ENCODE data around the gene DHX16. TPM values are rescaled to one million over a fixed set of nuclear protein-coding genes. Genes with fewer than 3 reads are reported as not detected.

Gene DHX16
- polyA plus RNA-seq, 3 donors = 16.4 to 70.1 (median 19.0) TPM

DNA sequence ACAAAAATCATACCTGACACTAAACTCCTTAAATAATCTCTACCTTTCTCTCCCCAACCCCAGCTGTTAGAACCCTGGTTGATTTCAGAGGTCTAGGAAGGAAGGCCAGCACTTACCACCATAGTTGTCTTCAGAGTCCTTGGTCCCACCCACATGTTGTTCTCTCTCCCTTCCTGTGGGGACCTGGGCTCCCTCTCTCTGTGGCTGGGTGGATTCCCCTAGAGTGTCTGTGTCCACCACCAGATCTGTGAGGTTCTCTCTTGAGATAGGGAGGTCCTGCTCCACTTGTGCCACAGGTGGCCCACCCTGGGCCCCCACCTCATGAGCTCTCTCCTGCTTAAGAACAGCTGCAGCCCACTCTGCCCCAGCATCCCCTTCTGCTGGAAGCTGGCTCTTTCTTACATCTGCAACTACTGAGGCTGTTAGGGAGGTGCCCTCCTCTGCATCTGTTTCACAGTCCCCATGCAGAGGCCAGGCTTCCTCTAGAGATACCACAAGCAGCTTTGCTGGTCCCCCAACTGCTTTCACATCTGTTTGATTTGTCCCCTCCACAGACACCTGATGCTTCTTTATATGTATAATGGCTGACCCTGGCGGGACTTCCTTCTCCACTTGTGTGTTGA lies 39.1 kb upstream of the DHX16 start:
- no peak for DNase-seq
- H3K4me1 ChIP-seq (ENCODE audit: control insufficient read depth in 1 of 2, insufficient read depth in 2 of 2, low read length in 2 of 2) = peaks cover 6 to 8% of the 10 kb centered on the region in 2 donors
- H3K9ac ChIP-seq (ENCODE audit: insufficient read depth, low read length, poor library complexity, severe bottlenecking) = no peak overlapping the region
- no peak overlapping the region for H3K4me3 Mint-ChIP-seq
- peaks cover 5% of the 10 kb centered on the region for H3K4me1 Mint-ChIP-seq
- peaks cover 21 to 59% of the 10 kb centered on the region in 2 donors for H3K36me3 ChIP-seq (replicated peaks in 1 of 2; ENCODE audit: control insufficient read depth in 1 of 2, insufficient read depth in 2 of 2, low read length in 2 of 2)
- no peaks in the 10 kb centered on the region for H3K9me3 Mint-ChIP-seq
- peaks cover 53 to 62% of the 10 kb centered on the region in 2 donors for H3K36me3 Mint-ChIP-seq
- H3K27ac ChIP-seq (ENCODE audit: low read depth in 1 of 2, low read length in 2 of 2) = no peak overlapping the region
- TF ChIP-seq, protein P1, sequence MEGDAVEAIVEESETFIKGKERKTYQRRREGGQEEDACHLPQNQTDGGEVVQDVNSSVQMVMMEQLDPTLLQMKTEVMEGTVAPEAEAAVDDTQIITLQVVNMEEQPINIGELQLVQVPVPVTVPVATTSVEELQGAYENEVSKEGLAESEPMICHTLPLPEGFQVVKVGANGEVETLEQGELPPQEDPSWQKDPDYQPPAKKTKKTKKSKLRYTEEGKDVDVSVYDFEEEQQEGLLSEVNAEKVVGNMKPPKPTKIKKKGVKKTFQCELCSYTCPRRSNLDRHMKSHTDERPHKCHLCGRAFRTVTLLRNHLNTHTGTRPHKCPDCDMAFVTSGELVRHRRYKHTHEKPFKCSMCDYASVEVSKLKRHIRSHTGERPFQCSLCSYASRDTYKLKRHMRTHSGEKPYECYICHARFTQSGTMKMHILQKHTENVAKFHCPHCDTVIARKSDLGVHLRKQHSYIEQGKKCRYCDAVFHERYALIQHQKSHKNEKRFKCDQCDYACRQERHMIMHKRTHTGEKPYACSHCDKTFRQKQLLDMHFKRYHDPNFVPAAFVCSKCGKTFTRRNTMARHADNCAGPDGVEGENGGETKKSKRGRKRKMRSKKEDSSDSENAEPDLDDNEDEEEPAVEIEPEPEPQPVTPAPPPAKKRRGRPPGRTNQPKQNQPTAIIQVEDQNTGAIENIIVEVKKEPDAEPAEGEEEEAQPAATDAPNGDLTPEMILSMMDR (IDR thresholded peaks at IDR 0.05) = no peak
- H3K27me3 Mint-ChIP-seq (ENCODE audit: low read depth in 3 of 3) = peaks cover 0 to 4% (median 0%) of the 10 kb centered on the region in 3 donors
- H4K20me1 ChIP-seq (ENCODE audit: insufficient read depth, low read length) = no peaks in the 10 kb centered on the region
- peaks cover 20% of the 10 kb centered on the region for H3K79me2 ChIP-seq (ENCODE audit: insufficient read depth, low read length)
- no peak overlapping the region for H3K4me2 ChIP-seq (replicated peaks; ENCODE audit: extremely low read depth, low read length, poor library complexity, severe bottlenecking)
- H2AFZ ChIP-seq (ENCODE audit: insufficient read depth, low read depth, low read length, poor library complexity, severe bottlenecking) = no peak overlapping the region
- no peaks in the 10 kb centered on the region for H3K27me3 ChIP-seq (ENCODE audit: control insufficient read depth in 2 of 2, insufficient read depth in 2 of 2, low read length in 2 of 2)
- H3K9me3 ChIP-seq (replicated peaks in 1 of 2; ENCODE audit: control insufficient read depth in 1 of 2, insufficient read depth in 1 of 2, low read length in 2 of 2) = no peaks in the 10 kb centered on the region
- no peak overlapping the region for H3K4me3 ChIP-seq (replicated peaks in 1 of 3; ENCODE audit: low read depth in 2 of 3, low read length in 3 of 3)
- peak overlapping the region in 2 of 7 donors; percentile 34 to 47 for H3K27ac Mint-ChIP-seq
- intact Hi-C loops (cut with micrococcal nuclease) = no loop called here
- no CpG with 5 or more reads among the region's 1 CpG for WGBS (ENCODE audit: insufficient coverage)

DNA sequence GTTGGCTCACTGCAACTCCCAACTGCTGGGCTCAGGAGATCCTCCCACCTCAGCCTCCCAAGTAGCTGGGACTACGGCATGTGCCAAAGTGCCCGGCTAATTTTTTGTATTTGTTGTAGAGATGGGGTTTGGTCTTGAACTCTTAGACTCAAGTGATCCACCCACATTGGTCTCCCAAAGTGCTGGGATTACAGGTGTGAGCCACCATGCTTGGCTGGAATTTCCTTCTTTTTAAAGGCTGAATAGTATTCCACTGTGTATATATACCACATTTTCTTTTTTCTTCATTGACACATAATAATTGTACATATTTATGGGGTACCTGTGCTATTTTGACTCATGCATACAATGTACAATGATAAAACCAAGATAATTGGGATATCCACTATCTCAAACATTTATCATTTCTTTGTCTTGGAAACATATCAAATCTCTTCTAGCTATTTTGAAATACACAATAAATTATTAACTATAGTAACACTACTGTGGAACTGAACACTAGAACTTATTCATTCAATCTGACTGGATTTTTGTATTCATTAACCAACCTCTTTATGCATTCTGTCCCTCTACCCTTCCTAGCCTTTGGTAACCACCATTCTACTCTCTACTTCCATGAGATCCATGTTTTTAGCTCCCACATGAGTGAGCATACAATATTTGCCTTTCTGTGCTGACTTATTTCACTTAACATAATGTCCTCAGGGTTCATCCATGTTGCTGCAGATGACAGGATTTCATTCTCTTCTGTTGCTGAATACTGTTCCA lies 36.5 kb upstream of the DHX16 start:
- TF ChIP-seq, protein P1 (IDR thresholded peaks at IDR 0.05) = no peak
- Histone ChIP-seq H3K79me2 (ENCODE audit: insufficient read depth, low read length) (peaks cover 4% of the 10 kb centered on the region), H4K20me1 (ENCODE audit: insufficient read depth, low read length) (no peaks in the 10 kb centered on the region), H3K9me3 (replicated peaks in 1 of 2; ENCODE audit: control insufficient read depth in 1 of 2, insufficient read depth in 1 of 2, low read length in 2 of 2) (no peaks in the 10 kb centered on the region), H3K9ac (ENCODE audit: insufficient read depth, low read length, poor library complexity, severe bottlenecking) (no peak overlapping the region), H2AFZ (ENCODE audit: insufficient read depth, low read depth, low read length, poor library complexity, severe bottlenecking) (no peak overlapping the region), H3K4me3 (replicated peaks in 1 of 3; ENCODE audit: low read depth in 2 of 3, low read length in 3 of 3) (no peak overlapping the region), H3K27me3 (ENCODE audit: control insufficient read depth in 2 of 2, insufficient read depth in 2 of 2, low read length in 2 of 2) (no peaks in the 10 kb centered on the region), H3K4me2 (replicated peaks; ENCODE audit: extremely low read depth, low read length, poor library complexity, severe bottlenecking) (no peak overlapping the region), H3K4me1 (ENCODE audit: control insufficient read depth in 1 of 2, insufficient read depth in 2 of 2, low read length in 2 of 2) (peaks cover 2 to 3% of the 10 kb centered on the region in 2 donors), H3K36me3 (replicated peaks in 1 of 2; ENCODE audit: control insufficient read depth in 1 of 2, insufficient read depth in 2 of 2, low read length in 2 of 2) (peaks cover 21 to 69% of the 10 kb centered on the region in 2 donors), H3K27ac (ENCODE audit: low read depth in 1 of 2, low read length in 2 of 2) (no peak overlapping the region)
- Mint-ChIP-seq H3K4me3 (no peak overlapping the region), H3K27ac (no peak overlapping the region), H3K9me3 (no peaks in the 10 kb centered on the region), H3K27me3 (ENCODE audit: low read depth in 3 of 3) (peaks cover 0 to 2% (median 0%) of the 10 kb centered on the region in 3 donors), H3K4me1 (peaks cover 9% of the 10 kb centered on the region), H3K36me3 (peaks cover 66 to 77% of the 10 kb centered on the region in 2 donors)
- DNase-seq = no peak
- WGBS (ENCODE audit: insufficient coverage) = no CpG with 5 or more reads among the region's 2 CpGs
- intact Hi-C loops (cut with micrococcal nuclease) = no loop called here

Data from CD14-positive monocyte (primary cell).